22Rv1 (cell line): ENCODE measurements around the gene METTL16.

Source experiments
- CTCF ChIP-seq: fragments of 450-650 bp; IDR thresholded peaks from 2 replicates; pipeline ENCODE4 v1.5.1; 2017; ENCODE audit warnings: mild to moderate bottlenecking
- ZFX ChIP-seq: fragments of 450-650 bp; IDR thresholded peaks from 2 replicates; pipeline ENCODE4 v1.6.1; 2017; ENCODE audit warnings: antibody characterized with exemption, borderline replicate concordance

DNA sequence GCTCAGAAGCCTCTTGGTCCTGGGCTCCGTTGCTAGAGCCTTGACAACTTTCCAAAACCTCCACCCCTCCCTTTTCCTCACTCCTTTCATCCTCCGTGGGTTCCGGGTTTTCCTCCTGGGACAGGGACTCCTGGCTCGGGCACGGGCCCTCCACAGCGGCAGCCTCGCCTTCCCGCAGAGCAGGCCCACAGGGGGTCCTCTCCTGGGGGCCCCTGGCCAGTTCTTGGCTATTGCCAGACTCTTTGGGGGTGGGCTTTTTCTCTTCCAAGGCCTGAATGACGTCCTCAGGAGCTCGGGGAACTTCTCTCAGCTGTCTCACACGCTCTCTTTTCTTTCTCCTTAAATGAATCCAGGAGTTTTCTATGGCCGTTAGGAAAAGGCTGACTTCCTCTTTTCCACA, 91.5 kb downstream of the METTL16 start:
- TF ChIP-seq CTCF = no peak
- no peak for TF ChIP-seq ZFX
